Peyer's patch (tissue), 4 donors: ENCODE data around the gene TNFSF15.

Experiments used
- CTCF ChIP-seq, 6 experiments: fragments of 450-650 bp in 4 of 6; fragments of 200-600 bp in 2 of 6; sonication (generic) in 1 of 6; IDR thresholded peaks; one replicate each; pipeline ENCODE4 v1.5.1; 2017 to 2019; ENCODE audit warnings: antibody characterized with exemption in 6 of 6, mild to moderate bottlenecking in 3 of 6, moderate library complexity in 1 of 6
- POLR2A ChIP-seq, 2 donors: fragments of 450-650 bp; IDR thresholded peaks; one replicate each; pipeline ENCODE4 v1.5.1; 2017; ENCODE audit warnings: antibody characterized with exemption in 2 of 2, mild to moderate bottlenecking in 2 of 2, moderate library complexity in 2 of 2

DNA sequence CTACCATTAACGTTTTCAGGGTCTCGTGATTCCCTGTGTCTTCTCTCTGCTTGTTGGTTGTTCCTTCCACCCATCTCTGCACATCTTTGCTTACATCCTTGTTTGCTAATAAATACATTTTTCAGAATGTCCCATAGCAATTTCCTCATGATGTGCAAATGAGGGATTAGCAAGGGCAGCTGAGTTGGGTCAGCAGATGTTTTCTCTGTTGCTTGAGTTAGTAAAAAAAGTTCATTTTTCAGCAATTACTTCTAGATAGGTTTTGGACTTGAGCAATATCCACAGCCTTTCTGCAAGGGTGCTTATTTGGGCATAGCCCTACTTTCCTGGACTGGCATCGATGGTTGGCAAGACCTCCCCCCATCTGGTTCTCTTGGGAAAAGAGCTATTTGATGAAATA is 4.8 kb upstream of the TNFSF15 start:
- TF ChIP-seq CTCF (IDR thresholded peaks at IDR 0.05), result no peak
- no peak for TF ChIP-seq POLR2A (IDR thresholded peaks at IDR 0.05)
